Activated CD4-positive, alpha-beta T cell treated with anti-CD3 and anti-CD28 coated beads, Interleukin-2, amount 50 U/mL, for 1 hour (primary cell): ENCODE measurements around the gene ETV6.

Source experiments
- DNase-seq: peaks from one replicate; pipeline ENCODE4 v3.0.0-alpha.2; 2020

ETV6 gene

GRCh38 chr12:11786638-11787365 is 137.3 kb downstream of the ETV6 start:
- no peak for DNase-seq

- DNase-seq: no peak
These were observed 138.0 kb downstream of the ETV6 start for GRCh38 chr12:11787437-11787836.

- no peak for DNase-seq
These were observed 138.7 kb downstream of the ETV6 start for GRCh38 chr12:11787933-11788849.

DNA sequence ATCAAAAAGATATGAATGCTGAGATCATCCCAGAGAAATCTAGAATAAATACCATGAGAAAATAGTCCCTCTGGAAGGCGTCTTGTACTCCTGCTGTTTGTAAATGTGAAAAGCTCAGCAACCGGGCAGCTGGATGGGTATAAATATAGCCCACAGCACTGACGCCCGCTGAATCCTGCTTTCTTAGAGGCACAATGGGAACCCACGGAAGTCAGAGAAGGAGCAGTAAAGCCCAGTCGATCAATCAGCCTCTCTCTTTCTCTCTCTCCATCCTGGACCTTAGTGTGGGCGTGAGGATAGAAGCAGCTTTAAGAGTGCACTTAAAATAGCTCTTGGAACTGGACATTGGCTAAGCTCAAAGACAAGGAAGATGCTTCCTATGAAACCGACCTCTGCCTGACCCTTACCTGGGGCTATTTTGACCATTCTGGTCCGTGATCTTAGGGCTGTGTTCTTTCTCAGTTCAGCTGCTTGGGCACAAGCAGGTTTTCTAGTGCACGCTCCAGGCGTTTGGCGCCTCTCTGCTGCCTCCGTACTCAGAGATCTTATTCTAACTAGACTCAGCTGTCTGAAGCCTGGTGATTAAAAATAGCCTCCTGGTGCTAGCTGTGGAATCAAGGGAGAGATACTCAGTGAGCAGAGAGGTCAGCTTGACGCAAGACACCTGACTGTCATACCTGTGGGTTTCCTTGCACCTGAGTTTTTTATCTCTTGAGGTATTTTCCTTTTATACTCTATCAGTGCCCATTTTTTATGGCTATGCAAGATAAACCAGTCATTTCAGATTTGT is 144.6 kb downstream of the ETV6 start:
- DNase-seq: no peak

GRCh38 chr12:11794751-11795150 is 145.3 kb downstream of the ETV6 start:
- no peak for DNase-seq

DNA sequence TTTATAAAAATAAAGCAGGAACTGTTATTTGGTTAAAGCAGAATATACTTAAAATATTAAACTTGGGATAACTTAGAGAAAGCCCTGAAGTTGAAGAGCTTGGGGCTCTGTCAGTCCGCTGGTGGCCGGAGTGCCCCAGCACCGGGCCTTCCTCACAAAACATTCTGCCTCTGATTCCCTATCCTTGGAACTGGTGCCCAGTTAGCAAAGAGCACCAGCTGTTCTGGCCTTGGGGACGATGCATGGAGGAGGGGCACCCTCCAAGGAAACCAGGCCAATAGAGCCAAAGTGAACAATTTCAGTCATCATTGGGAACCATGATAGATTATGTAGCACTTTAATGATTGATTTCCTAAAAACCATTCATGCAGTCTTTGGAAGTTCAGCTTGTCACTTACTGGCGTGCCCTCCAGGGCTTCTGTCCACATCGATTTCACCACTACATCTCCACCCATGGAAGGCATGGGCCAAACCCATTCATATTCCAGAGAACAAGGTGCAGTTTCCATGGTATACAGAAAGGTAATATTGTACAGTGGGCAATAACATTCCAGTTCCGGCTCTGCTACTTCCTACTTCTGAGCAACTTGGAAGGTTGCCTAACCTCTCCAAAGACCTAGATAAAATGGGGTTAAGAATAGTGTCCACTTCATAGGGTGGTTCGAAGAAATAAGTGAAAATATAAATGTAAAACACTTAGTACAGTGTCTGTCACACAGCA is 145.9 kb downstream of the ETV6 start:
- DNase-seq: no peak

DNA sequence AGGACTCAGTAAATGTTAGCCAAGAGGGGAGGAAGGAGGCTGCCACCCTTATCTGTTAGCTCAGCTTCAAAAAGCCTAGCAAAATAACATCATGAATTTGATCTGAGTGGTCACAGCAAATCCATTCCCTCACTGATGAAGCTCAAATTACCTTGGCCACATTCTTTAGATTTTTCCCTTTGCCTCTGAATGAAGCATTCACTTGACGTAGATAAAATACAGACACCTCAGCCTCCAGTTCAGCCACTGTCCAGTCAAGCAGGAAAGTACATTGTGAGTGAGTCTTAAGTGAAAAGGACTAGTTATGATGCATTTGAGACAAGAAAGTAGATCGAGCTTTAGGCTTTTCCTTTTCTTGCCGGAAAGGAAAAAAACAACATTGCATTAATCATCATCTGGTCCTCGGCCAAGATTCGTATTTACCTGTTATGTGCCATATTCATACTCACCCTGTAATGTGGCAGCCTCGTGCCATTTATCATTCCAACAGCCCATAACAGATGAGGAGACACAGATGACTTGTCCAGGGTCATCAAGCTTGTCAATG is 146.5 kb downstream of the ETV6 start:
- no peak for DNase-seq

DNA sequence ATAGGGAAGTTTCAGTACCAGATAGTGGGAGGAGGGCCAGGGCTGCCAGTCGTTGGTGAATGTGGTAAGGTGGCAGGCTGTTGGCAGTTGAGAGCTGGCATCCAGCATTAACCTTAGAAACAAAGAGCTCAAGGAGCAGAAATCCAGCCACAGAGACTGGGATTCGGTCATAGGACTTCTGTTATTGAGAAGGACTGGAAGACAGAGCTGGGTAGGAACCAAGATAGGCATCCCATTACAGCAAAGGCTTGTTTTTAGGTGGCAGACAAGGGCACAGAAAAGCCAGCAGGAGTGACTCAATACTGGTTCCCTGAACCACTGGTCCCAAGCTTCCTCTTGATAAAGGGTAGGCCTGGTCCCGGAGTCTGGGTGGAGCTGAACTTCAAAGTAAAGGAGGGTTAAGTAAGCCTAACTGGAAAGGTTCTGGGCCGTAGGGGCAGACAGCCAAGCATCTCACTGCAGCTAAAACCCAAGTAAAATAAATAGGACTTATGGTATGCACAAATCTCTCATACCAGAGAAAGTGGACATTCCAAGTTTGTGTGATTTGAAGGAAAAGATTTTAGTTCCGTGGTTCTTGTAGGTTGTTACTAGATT is 147.9 kb downstream of the ETV6 start:
- DNase-seq: no peak

GRCh38 chr12:11798006-11798708 is 148.7 kb downstream of the ETV6 start:
- DNase-seq: no peak

- no peak for DNase-seq
These were observed 149.5 kb downstream of the ETV6 start for GRCh38 chr12:11798856-11799501.

DNA sequence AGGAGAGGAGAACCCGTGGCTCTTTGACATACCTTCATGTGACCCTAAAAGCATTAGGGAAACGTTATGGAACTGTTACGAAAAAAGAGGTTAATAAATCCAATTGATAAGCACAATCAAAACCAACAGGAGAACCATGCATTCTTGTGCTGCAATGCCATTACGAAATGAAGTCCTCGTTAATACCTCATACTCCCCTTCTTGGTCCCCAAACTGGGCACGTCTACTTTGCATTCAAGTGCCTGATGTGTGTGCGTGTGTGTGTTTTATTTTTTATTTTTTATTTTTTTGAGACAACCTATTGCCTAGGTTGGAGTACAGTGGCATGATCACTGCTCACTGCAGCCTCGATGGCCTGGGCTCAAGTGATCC is 150.0 kb downstream of the ETV6 start:
- no peak for DNase-seq

- DNase-seq: no peak
These were observed 152.2 kb downstream of the ETV6 start for GRCh38 chr12:11801643-11802042.

DNA sequence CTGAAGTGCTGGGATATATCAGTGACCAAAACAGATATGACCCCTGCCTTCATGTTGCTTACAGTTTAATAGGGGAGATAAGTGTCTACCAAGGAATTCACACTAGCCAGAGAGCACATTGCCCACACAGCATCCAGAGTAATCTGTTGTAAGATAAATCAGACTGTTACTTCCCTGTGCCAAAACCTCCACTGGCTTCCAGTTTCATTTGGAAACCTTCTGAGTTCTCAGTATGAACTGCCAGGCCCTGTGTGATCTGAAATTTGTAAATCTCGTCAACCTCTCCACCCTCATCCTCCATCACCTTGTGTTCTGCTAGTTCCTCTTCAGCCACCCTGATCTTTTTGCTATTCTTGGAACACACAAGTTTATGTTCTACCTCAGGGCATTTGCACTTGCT is 154.7 kb downstream of the ETV6 start:
- DNase-seq: no peak

GRCh38 chr12:11805043-11805442 is 155.6 kb downstream of the ETV6 start:
- no peak for DNase-seq

GRCh38 chr12:11805680-11806079 is 156.2 kb downstream of the ETV6 start:
- no peak for DNase-seq

DNA sequence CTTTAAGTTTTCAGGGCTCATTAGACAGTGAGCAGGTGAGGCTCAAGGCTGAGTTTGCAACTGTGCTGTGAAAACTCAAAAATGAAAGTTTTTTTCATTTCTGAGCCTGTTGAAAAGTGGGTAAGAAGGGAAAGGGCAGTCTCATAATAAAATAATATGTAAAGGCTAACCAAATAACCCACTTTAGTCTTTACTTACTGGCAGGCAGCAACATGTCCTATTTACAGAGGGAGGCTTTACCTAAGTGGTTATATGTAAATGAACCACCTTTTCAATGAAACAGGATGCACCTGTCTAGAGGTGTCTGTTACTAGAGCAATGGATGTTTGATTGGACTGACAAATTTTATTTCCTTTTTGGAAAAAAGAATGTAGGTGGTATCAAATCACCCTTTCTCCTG is 158.0 kb downstream of the ETV6 start:
- no peak for DNase-seq

DNA sequence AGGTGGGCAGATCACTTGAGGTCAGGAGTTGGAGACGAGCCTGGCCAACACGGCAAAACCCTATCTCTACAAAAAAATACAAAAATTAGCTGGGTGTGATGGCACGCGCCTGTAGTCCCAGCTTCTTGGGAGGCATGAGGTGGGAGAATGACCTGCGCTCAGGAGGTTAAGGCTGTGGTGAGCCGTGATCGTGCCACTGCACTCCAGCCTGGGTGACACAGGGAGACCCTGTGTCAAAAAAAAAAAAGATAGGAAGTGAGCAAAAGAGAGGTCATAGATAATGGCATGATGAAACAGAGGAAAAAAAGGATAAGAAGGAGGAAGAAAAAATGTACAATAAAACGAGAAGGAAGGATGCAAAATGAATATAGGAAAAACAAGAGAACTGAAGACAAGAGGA is 159.5 kb downstream of the ETV6 start:
- DNase-seq: no peak

DNA sequence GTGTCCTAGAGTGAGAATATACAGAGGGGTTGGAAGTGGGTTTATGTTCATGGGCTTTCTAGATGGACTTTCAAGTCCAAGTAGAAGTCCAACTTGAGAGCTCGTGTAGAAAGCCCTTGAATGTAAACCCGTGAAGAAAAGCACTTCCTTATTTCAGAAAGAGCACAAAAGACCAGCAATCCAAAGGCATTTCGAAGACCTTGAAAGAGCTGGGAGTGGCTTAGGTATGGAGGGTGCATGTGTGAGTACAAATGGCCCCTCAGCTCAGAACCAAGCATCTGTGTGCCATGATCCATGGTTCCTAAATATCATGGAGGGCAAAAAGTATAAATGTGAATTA is 160.7 kb downstream of the ETV6 start:
- no peak for DNase-seq

GRCh38 chr12:11811008-11811407 is 161.5 kb downstream of the ETV6 start:
- no peak for DNase-seq

DNA sequence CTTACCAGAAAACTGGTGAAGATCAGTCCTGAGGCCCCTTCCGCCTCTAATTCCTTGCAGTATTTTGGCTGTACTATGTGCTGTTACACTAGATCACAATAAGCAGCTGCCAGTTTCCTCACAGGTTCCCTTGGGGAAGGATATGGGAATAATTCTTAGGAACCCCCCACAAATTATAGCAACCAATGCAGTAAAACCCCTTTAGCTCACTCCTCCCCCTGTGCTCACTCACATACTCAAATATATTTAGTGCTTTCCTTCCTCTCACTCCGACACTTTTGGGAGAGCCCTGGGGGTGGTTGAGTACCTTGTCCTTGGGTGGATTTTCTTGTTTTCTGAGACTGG is 162.7 kb downstream of the ETV6 start:
- DNase-seq: no peak
